ENCODE data around the gene RFX4.
"Not testable (repeated sequence)": the region's sequence is repeated elsewhere in the genome, so short reads cannot be mapped to it uniquely, and the experiment has no call there.

Gene RFX4

DNA sequence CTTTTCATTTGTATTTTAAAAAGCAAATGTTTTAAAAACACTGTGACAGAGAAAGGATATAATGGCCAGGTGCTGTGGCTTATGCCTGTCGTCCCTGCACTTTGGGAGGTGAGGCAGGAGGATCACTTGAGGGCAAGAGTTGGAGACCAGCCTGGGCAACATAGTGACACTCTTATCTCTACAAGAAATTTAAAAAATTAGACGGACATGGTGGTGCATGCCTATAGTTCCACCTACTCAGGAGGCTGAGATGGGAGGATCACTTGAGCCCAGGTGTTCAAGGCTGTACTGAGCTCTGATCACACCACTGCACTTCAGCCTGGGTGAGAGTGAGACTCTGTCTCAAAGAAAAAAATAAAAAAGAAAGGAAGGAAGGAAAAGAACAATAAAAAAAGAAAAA lies 7.8 kb downstream of the RFX4 start:
- DNase-seq (ENCODE audit: low spot score): no peak

GRCh38 chr12:106594447-106594846 lies 11.6 kb downstream of the RFX4 start:
- DNase-seq (ENCODE audit: low spot score): no peak

- no peak for DNase-seq (ENCODE audit: low spot score)
Observed at GRCh38 chr12:106595268-106595667, 12.5 kb downstream of the RFX4 start.

DNA sequence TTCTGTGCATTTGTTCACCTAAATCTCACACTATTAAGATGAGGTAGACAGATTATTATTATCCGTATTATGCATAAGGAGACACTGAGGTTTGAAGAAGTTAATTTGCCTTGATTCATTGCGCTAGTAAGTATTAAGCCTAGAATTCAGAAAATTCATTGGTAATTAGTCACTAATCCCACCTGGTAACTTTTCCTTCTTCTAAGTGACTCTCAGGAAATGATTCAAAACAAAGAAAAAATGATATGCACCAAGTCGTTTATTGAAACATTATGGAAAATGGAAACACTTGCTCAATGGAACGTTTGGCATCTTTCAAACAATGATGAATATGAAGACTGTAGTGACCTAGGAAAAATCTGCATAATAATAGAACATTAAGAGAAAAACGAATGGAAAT lies 15.2 kb downstream of the RFX4 start:
- no peak for DNase-seq (ENCODE audit: low spot score)

GRCh38 chr12:106599302-106599701 lies 16.5 kb downstream of the RFX4 start:
- no peak for DNase-seq (ENCODE audit: low spot score)

DNA sequence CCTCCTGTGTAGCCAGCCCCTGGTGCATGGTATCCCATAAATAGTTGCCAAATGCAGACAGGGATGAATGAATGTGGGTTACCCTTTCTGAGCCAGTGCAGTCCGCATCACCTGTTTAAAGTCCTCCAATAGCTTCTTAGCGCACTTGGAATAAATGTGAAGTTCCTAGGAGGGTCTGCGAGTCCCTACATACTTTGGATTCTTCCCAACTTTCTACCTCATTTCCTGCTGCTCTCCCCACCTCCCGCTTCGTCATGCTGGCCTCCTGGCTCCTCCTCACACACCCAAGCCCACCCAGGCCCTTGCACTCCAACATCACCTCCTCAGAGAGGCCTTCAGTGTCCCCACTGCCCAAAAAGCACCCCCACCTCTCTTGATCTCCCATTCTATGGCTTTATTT lies 17.7 kb downstream of the RFX4 start:
- no peak for DNase-seq (ENCODE audit: low spot score)

GRCh38 chr12:106601031-106601430 lies 18.2 kb downstream of the RFX4 start:
- no peak for DNase-seq (ENCODE audit: low spot score)

GRCh38 chr12:106601496-106601895 lies 18.7 kb downstream of the RFX4 start:
- no peak for DNase-seq (ENCODE audit: low spot score)

DNA sequence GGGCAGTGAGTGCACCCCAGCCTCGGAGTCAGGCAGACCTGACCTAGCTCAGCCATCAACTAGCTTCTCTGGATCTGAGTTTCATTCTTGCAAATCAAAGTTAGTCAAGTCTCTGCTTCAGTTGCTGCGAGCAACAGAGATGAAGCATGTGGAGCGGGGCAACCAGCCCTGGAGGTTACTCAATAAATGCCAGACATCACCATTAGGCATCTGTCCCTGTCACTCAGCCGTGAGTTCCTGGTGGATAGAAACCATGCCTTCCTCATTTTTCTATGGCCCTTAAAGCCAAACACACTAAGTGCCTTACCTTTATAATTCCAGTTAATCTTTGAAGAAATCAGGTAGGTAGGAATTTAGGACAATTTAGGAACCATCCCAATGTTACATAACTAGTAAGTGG lies 19.3 kb downstream of the RFX4 start:
- DNase-seq (ENCODE audit: low spot score): no peak

- no peak for DNase-seq (ENCODE audit: low spot score)
Observed at GRCh38 chr12:106605254-106605653, 22.4 kb downstream of the RFX4 start.

DNA sequence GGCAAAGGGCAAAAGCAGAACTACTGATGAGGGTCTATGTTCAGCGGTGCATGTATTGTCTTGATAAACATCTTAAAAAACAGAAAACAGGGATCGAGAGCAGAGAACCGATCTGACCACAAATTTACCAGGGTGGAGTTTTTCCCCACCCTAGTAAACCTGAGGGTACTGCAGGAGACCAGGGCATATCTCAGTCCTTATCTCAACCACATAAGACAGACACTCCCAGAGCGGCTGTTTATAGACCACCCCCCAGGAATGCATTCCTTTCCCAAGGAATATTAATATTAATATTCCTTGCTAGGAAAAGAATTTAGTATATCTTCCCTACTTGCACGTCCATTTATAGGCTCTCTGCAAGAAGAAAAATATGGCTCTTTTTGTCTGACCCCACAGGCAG lies 37.8 kb downstream of the RFX4 start:
- not testable (repeated sequence) for DNase-seq (ENCODE audit: low spot score)

- no peak for DNase-seq (ENCODE audit: low spot score)
Observed at GRCh38 chr12:106625976-106626375, 43.2 kb downstream of the RFX4 start.

- DNase-seq (ENCODE audit: low spot score): peak; percentile 52
Observed at GRCh38 chr12:106629797-106630659, 47.2 kb downstream of the RFX4 start.

DNA sequence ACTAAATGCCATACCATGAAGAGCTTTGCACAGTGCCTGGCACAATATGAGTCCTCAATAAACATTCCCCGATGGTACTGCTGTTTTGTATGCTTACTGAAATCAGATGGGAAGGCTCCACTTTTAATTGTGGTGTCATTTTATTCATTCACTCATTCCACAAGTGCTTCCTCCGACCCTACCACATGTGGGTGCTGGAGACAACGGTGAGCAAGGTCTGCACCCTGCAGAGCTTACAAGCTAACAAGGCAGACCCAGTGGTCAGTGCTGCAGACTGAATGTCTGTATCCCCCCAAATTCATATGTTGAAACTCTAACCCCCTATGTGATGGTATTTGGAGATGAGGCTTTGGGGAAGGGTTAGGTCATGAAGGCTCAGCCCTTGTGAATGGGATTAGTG lies 48.3 kb downstream of the RFX4 start:
- DNase-seq (ENCODE audit: low spot score): no peak

DNA sequence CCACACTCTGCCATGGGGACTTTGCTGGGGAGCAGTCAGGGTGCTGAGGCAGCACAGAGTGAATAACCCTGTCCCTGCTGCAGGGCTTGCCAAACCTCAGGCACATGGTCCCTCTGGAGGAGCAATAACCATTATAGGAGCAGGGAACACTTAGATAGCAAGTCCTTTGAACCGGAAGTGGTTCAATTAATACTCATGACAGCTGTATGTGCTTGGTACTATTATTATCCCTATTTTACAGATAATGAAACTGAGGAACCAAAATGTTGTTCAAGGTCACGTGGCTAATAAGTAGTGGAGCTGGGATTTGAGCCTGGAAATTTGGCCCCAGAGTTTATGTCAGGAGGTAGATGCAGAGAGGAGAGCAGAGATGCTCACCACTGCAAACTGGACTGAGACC lies 49.0 kb downstream of the RFX4 start:
- DNase-seq (ENCODE audit: low spot score): no peak

GRCh38 chr12:106632797-106633450 lies 50.1 kb downstream of the RFX4 start:
- peak; percentile 90 for DNase-seq (ENCODE audit: low spot score)

GRCh38 chr12:106633451-106633823 lies 50.6 kb downstream of the RFX4 start:
- DNase-seq (ENCODE audit: low spot score): peak; percentile 89

DNA sequence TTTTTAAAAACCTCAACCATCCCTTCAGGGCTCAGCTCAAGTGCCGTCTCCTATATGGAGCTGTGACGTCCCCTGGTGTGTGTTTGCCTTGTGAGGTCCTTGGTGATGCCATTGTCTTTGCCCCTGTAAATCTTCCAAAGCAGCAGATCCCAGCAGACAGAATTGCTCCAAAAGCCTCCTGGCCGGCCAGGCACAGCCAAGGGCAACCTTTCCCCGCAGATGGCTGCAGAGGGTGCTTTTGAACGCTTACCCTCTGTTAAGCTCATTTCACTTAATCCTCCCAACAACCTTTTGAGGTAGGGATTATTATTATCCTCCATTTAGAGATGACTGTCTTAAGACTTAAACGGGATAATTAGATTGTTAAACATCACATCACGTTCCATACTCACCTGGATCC lies 51.4 kb downstream of the RFX4 start:
- DNase-seq (ENCODE audit: low spot score): no peak

DNA sequence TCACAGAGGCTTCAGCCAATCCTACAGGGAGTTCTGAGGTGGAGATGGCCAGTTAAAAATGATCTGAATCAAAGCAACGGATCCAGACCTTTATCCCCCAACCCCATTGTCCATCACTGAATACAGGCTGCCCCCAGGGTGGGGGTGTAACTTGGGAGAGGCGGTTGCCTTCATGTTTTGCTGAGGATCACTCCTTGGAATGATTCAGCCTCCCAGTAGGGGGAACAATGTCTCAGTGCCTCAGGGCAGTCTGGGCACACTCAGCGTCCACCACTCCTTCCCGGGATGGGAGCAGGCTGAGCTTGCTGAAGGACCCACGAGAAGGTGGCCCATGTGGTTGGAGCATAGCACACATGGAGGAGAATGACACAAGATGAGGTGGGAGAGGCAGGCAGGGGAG lies 60.2 kb downstream of the RFX4 start:
- peak; percentile 28 for DNase-seq (ENCODE audit: low spot score)

DNA sequence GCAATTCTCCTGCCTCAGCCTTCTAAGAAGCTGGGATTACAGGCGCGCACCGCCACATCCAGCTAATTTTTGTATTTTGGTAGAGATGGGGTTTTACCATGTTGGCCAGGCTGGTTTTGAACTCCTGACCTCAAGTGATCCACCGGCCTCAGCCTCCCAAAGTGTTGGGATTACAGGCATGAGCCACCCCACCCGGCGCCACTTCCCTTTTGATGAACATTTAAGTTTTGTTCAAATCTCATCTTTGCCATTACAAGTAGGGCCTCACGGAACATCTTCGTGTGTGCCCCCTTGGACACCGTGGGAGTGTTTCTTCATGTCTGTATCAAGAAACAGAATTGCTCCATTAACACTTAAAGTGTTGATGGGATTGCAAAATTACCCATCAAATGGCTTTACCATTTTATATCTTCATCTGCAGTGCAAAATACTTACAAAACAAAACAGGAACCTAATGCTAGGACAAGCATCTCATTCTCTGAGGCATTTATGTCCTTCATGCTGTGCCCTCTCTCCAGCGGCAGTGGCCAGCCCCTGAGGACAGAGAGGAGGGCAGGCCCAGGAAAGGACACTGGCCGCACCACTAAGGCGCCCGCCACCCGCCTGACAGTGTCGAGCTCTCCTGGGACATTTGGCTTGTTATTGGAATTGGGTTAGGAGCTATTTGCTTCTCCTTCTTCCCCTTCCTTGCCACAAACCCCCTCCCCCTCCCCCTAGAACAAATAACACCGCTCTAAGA lies 61.7 kb downstream of the RFX4 start:
- no peak for DNase-seq (ENCODE audit: low spot score)

- peak; percentile 17 for DNase-seq (ENCODE audit: low spot score)
Observed at GRCh38 chr12:106645074-106645421, 62.2 kb downstream of the RFX4 start.

- no peak for DNase-seq (ENCODE audit: low spot score)
Observed at GRCh38 chr12:106645465-106646330, 62.9 kb downstream of the RFX4 start.
